HG02588 (cell line): ENCODE measurements around the gene MINDY4.

Experiments used
- ATAC-seq: cut with Tn5 transposase; IDR thresholded peaks from one replicate; pipeline ENCODE4 v1.9.1; 2021; ENCODE audit warnings: mild to moderate bottlenecking, moderate library complexity; ENCODE audit not compliant: unreplicated experiment

The MINDY4 gene

GRCh38 chr7:30896783-30897637, 125.8 kb downstream of the MINDY4 start:
- ATAC-seq = no peak

GRCh38 chr7:30897770-30898169, 126.6 kb downstream of the MINDY4 start:
- no peak for ATAC-seq

- ATAC-seq = no peak
Measured at GRCh38 chr7:30898411-30898810, 127.2 kb downstream of the MINDY4 start.

GRCh38 chr7:30899066-30899465, 127.8 kb downstream of the MINDY4 start:
- no peak for ATAC-seq

- no peak for ATAC-seq
Measured at GRCh38 chr7:30899630-30900029, 128.4 kb downstream of the MINDY4 start.

GRCh38 chr7:30900053-30900452, 128.8 kb downstream of the MINDY4 start:
- no peak for ATAC-seq

GRCh38 chr7:30900803-30901362, 129.7 kb downstream of the MINDY4 start:
- no peak for ATAC-seq

- ATAC-seq = no peak
Measured at GRCh38 chr7:30901856-30902255, 130.6 kb downstream of the MINDY4 start.

- ATAC-seq = no peak
Measured at GRCh38 chr7:30902466-30902865, 131.2 kb downstream of the MINDY4 start.

- no peak for ATAC-seq
Measured at GRCh38 chr7:30903146-30903545, 131.9 kb downstream of the MINDY4 start.

- no peak for ATAC-seq
Measured at GRCh38 chr7:30904561-30904960, 133.3 kb downstream of the MINDY4 start.

- no peak for ATAC-seq
Measured at GRCh38 chr7:30905078-30906012, 134.1 kb downstream of the MINDY4 start.

GRCh38 chr7:30906014-30906413, 134.8 kb downstream of the MINDY4 start:
- ATAC-seq = no peak

- ATAC-seq = no peak
Measured at GRCh38 chr7:30906515-30907240, 135.5 kb downstream of the MINDY4 start.

- no peak for ATAC-seq
Measured at GRCh38 chr7:30907527-30908267, 136.5 kb downstream of the MINDY4 start.

GRCh38 chr7:30908681-30909080, 137.5 kb downstream of the MINDY4 start:
- no peak for ATAC-seq

- no peak for ATAC-seq
Measured at GRCh38 chr7:30909431-30909830, 138.2 kb downstream of the MINDY4 start.

GRCh38 chr7:30910411-30911073, 139.3 kb downstream of the MINDY4 start:
- ATAC-seq = no peak

- ATAC-seq = no peak
Measured at GRCh38 chr7:30911133-30911532, 139.9 kb downstream of the MINDY4 start.

- no peak for ATAC-seq
Measured at GRCh38 chr7:30911561-30911969, 140.3 kb downstream of the MINDY4 start, which contains the start of gene AQP1. Gene AQP1 (plus strand): TSS chr7:30911853. CDS start chr7:30911910, 57 bp downstream.
